Thoracic aorta (tissue), 2 donors: Measurements from ENCODE around the gene RAB44. TPM values are rescaled to one million over a fixed set of nuclear protein-coding genes. Genes with fewer than 3 reads are reported as not detected.

Source experiments
- ATAC-seq: fragments of 150-250 bp; one replicate; pipeline ENCODE4 v1.8.0; 2017; ENCODE audit warnings: low read depth; ENCODE audit not compliant: insufficient number of reproducible peaks, low FRiP score
- DNase-seq: peaks from one replicate; pipeline ENCODE4 v3.0.0-alpha.2; 2020; ENCODE audit warnings: low spot score
- H3K27ac ChIP-seq, 2 donors: fragments of 200-600 bp; sonication (generic); 1 replicate in 1 of 2; 2 replicates in 1 of 2; pipeline ENCODE4 v1.5.1; 2016; ENCODE audit warnings: mild to moderate bottlenecking in 2 of 2, moderate library complexity in 2 of 2
- H3K27me3 ChIP-seq: fragments of 200-600 bp; sonication (generic); replicated peaks from 2 replicates; pipeline ENCODE4 v1.6.0; 2016; ENCODE audit warnings: mild to moderate bottlenecking; ENCODE audit not compliant: insufficient read depth
- H3K36me3 ChIP-seq: fragments of 200-600 bp; sonication (generic); one replicate; pipeline ENCODE4 v1.5.1; 2016
- H3K4me1 ChIP-seq, 2 donors: fragments of 200-600 bp; sonication (generic); 1 replicate in 1 of 2; 2 replicates in 1 of 2; pipeline versions ENCODE4 v1.5.1 to v1.6.0; 2016; ENCODE audit warnings: low read depth in 2 of 2, mild to moderate bottlenecking in 1 of 2; ENCODE audit not compliant: control insufficient read depth in 1 of 2
- H3K4me3 ChIP-seq: fragments of 200-600 bp; sonication (generic); 2 replicates; pipeline ENCODE4 v1.5.1; 2016; ENCODE audit warnings: mild to moderate bottlenecking
- H3K9me3 ChIP-seq: fragments of 200-600 bp; sonication (generic); 2 replicates; pipeline ENCODE4 v1.5.1; 2016
- total RNA-seq, 2 donors: library from RNA; depleted of rRNA; stranded (reverse); fragments of >200 nt; gene quantifications; one replicate each; pipeline versions ENCODE4 v1.1.0 to v1.2.3, GENCODE V29; 2016
- TF ChIP-seq, protein P1 (sequence below): fragments of 200-600 bp; sonication (generic); IDR thresholded peaks from one replicate; pipeline ENCODE4 v1.5.1; 2019; ENCODE audit warnings: antibody characterized with exemption

The RAB44 gene
- total RNA-seq, 2 donors from 2014 or later = 0.27 TPM; not detected in 1

DNA sequence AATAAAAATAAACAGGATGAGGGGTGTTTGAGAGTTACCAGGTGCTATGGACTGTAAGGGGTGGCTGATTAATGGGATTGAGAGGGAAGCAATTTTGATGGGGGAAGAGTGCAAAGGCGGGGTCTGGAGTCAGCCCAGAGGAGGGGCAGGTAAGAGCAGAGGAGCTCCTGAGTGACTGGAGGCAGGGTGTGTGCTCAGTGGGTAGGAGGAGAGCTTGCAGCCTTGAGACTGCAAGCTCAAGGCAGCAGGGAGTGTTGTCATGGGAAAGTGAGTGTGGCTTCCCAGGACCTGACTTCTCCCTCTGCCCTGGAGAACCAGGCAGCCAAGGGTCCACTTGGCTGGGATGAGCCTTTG, 54.2 kb downstream of the RAB44 start:
- Histone ChIP-seq H3K4me3 (no peak overlapping the region), H3K27me3 (no peaks in the 10 kb centered on the region), H3K27ac (no peak overlapping the region), H3K9me3 (peaks cover 8% of the 10 kb centered on the region), H3K36me3 (no peaks in the 10 kb centered on the region), H3K4me1 (no peaks in the 10 kb centered on the region)
- no peak for ATAC-seq
- TF ChIP-seq, protein P1, sequence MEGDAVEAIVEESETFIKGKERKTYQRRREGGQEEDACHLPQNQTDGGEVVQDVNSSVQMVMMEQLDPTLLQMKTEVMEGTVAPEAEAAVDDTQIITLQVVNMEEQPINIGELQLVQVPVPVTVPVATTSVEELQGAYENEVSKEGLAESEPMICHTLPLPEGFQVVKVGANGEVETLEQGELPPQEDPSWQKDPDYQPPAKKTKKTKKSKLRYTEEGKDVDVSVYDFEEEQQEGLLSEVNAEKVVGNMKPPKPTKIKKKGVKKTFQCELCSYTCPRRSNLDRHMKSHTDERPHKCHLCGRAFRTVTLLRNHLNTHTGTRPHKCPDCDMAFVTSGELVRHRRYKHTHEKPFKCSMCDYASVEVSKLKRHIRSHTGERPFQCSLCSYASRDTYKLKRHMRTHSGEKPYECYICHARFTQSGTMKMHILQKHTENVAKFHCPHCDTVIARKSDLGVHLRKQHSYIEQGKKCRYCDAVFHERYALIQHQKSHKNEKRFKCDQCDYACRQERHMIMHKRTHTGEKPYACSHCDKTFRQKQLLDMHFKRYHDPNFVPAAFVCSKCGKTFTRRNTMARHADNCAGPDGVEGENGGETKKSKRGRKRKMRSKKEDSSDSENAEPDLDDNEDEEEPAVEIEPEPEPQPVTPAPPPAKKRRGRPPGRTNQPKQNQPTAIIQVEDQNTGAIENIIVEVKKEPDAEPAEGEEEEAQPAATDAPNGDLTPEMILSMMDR = no peak
- DNase-seq = no peak

DNA sequence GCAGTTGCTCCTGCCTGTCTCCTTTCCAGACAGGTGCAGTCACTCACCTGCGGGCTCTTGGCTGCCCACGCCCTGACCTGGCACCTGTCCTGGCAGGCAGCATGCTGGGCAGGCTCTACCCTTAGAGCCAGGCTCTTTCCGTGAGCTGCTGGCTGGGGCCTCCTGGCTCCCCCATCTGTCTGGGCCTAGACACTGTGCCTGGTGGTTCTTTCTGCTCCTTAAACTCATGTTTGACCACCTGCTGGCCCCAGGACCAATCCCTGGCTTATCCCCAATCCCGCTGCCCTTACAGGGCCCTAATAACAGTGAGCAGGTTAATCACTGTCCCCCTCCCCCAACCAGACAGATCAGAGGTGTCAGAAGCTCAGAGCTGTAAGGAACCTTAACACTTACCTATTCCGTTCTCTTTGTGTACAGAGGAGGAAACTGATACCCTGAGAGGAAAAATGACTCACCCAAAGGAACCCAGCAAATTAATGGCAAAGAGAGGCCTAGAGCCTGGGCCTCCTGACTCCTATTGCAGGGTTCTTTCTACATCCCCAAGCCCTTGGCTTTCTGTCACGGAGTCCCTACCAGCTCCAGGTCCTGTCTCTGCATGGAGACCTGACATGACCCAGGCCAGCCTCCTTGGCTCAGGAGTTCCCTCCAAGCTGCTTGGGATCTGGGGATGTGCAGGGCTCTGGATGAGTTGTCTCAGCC, 54.7 kb downstream of the RAB44 start:
- no peaks in the 10 kb centered on the region for H3K36me3 ChIP-seq
- peaks cover 8% of the 10 kb centered on the region for H3K9me3 ChIP-seq
- no peaks in the 10 kb centered on the region for H3K4me1 ChIP-seq
- no peak overlapping the region for H3K27ac ChIP-seq
- H3K4me3 ChIP-seq = no peak overlapping the region
- no peak for DNase-seq
- TF ChIP-seq, protein P1 = no peak
- no peak for ATAC-seq
- H3K27me3 ChIP-seq = no peaks in the 10 kb centered on the region

DNA sequence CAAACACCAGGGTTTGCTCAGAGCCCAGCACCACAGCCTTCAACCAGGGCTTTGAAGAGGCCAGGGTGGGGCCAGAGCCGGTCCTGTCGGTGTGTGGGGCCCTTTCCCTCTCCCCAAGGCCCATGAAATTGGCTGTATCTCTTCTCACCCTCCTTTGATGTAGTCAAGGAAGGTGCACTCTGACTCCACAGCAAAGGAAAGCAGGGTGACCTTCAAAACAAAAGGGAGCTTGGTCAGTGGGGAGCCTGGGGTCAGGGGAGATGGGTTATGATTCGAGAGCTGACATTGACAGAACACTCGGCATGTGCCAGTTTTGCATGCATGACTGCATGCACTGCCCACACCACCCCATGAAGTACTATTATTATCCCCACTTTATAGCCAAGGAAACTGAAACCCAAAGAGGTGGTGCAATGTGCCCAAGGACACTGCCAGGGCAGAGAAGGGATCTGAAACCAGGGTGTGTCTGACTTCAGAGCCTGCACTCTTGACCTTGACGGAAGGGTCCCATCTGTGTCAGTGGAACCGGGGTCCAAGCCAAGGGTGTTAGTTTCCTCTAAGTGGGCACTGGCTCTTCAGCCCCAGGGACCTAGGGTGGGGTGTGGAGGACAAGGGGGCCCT, 55.4 kb downstream of the RAB44 start:
- no peak overlapping the region for H3K4me3 ChIP-seq
- H3K27ac ChIP-seq = no peak overlapping the region
- ATAC-seq (no peak), DNase-seq (no peak)
- peaks cover 8% of the 10 kb centered on the region for H3K9me3 ChIP-seq
- H3K36me3 ChIP-seq = no peaks in the 10 kb centered on the region
- no peaks in the 10 kb centered on the region for H3K4me1 ChIP-seq
- no peaks in the 10 kb centered on the region for H3K27me3 ChIP-seq
- TF ChIP-seq, protein P1 = no peak

DNA sequence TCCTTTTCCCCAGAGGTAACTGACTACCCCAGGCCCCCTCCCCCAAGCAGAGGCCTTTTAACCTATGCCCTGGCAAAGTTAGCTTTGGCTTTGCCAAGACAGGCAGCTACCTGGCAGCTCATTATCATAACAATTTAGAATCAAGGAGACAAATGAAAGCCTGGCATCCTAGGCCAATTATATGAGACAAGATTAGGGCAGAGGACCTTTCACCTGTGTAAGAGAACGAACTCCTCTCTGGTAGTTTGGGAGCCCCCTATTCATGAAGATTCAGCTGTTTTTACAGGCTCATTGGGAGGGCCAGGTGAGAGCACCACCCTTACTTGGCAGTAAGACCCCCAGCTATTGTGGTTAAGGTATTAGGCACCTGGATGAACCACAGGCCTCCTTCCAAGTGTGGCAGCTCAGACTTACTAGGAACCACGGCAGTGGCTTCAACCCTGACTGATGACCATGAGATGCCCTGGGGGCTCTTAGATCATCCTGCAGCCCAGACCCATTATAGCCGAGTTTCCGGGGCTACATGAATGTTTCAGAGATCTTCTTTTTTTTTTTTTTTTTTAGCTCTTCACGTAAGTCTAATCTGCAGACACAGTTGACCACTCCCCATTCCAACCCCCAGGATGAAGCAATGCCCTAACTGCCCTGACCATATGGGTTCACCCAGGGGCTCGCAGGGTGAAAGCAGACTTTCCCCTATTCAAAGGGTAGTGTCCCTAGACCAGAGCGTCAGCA, 56.2 kb downstream of the RAB44 start:
- Histone ChIP-seq H3K27ac (no peak overlapping the region), H3K9me3 (peaks cover 8% of the 10 kb centered on the region), H3K4me3 (no peak overlapping the region), H3K27me3 (no peaks in the 10 kb centered on the region), H3K4me1 (peaks cover 0 to 1% of the 10 kb centered on the region in 2 donors), H3K36me3 (no peaks in the 10 kb centered on the region)
- ATAC-seq (no peak), DNase-seq (no peak)
- TF ChIP-seq, protein P1 = no peak
